Vagina (tissue), 2 donors: ENCODE results near the gene CD180. TPM values are rescaled to one million over a fixed set of nuclear protein-coding genes. Genes with fewer than 3 reads are reported as not detected.
A peak's percentile ranks its signal among the peaks of the same experiment; 100 is the strongest.

Experiments
- DNase-seq, 2 donors: peaks; one replicate each; pipeline ENCODE4 v3.0.0-alpha.2; 2017; ENCODE audit errors: extremely low spot score in 2 of 2
- H3K27ac ChIP-seq: fragments of 200-600 bp; sonication (generic); one replicate; pipeline ENCODE4 v1.5.1; 2019
- H3K27me3 ChIP-seq: fragments of 200-600 bp; sonication (generic); one replicate; pipeline ENCODE4 v1.5.1; 2019
- H3K36me3 ChIP-seq, 2 donors: fragments of 200-600 bp; sonication (generic); one replicate each; pipeline ENCODE4 v1.5.1; 2017 to 2019
- H3K4me1 ChIP-seq: fragments of 200-600 bp; sonication (generic); one replicate; pipeline ENCODE4 v1.5.1; 2019
- H3K4me3 ChIP-seq, 2 donors: fragments of 200-600 bp; sonication (generic); 1 replicate in 1 of 2; 2 replicates in 1 of 2; pipeline ENCODE4 v1.5.1; 2016 to 2019
- H3K9me3 ChIP-seq: fragments of 200-600 bp; sonication (generic); one replicate; pipeline ENCODE4 v1.5.1; 2019
- CTCF ChIP-seq, 3 experiments: fragments of 450-650 bp in 2 of 3; fragments of 200-600 bp in 1 of 3; sonication (generic) in 1 of 3; IDR thresholded peaks; one replicate each; pipeline ENCODE4 v1.5.1; 2017 to 2019; ENCODE audit warnings: antibody characterized with exemption in 3 of 3, mild to moderate bottlenecking in 2 of 3, moderate library complexity in 2 of 3
- POLR2A ChIP-seq, 2 donors: fragments of 450-650 bp; IDR thresholded peaks; one replicate each; pipeline ENCODE4 v1.6.1; 2017; ENCODE audit warnings: antibody characterized with exemption in 2 of 2, mild to moderate bottlenecking in 2 of 2, moderate library complexity in 2 of 2
- POLR2AphosphoS5 ChIP-seq, 2 donors: sonication (generic); formaldehyde crosslinking; IDR thresholded peaks; one replicate each; pipeline ENCODE4 v1.9.0; 2017; ENCODE audit warnings: antibody characterized with exemption in 2 of 2, mild to moderate bottlenecking in 2 of 2, low read depth in 1 of 2; ENCODE audit not compliant: insufficient read depth in 1 of 2
- intact Hi-C: fragments of 100-400 bp; cut with DNase I; formaldehyde crosslinking; loops from one replicate; pipeline ENCODE4 v1.15.1; 2023
- total RNA-seq: library from RNA; depleted of rRNA; stranded (reverse); fragments of >200 nt; gene quantifications from one replicate; pipeline ENCODE4 v1.2.3, GENCODE V29; 2016

The CD180 gene
- total RNA-seq, 1 donor from 2014 or later = 2.0 TPM

GRCh38 chr5:67214036-67214435 is 17.4 kb upstream of the CD180 start:
- no peaks in the 10 kb centered on the region for H3K9me3 ChIP-seq
- no peaks in the 10 kb centered on the region for H3K36me3 ChIP-seq
- H3K27me3 ChIP-seq = no peaks in the 10 kb centered on the region
- no peak for TF ChIP-seq CTCF (IDR thresholded peaks at IDR 0.05)
- peaks cover 24% of the 10 kb centered on the region for H3K4me1 ChIP-seq
- DNase-seq = no peak
- no peak overlapping the region for H3K4me3 ChIP-seq
- no peak overlapping the region for H3K27ac ChIP-seq
- intact Hi-C loops = no loop called here

GRCh38 chr5:67211926-67212325 is 15.3 kb upstream of the CD180 start:
- Histone ChIP-seq H3K27me3 (no peaks in the 10 kb centered on the region), H3K36me3 (no peaks in the 10 kb centered on the region), H3K9me3 (no peaks in the 10 kb centered on the region), H3K4me1 (peaks cover 22% of the 10 kb centered on the region), H3K4me3 (no peak overlapping the region), H3K27ac (no peak overlapping the region)
- no peak for DNase-seq
- intact Hi-C loops = no loop called here
- no peak for TF ChIP-seq POLR2AphosphoS5 (IDR thresholded peaks at IDR 0.05; ENCODE audit: insufficient read depth in 1 of 2, low read depth in 1 of 2)
- TF ChIP-seq POLR2A (IDR thresholded peaks at IDR 0.05) = no peak
- TF ChIP-seq CTCF (IDR thresholded peaks at IDR 0.05) = no peak

- no peak for DNase-seq
- Histone ChIP-seq H3K4me3 (no peak overlapping the region), H3K27ac (no peak overlapping the region), H3K4me1 (peaks cover 25% of the 10 kb centered on the region), H3K36me3 (no peaks in the 10 kb centered on the region), H3K9me3 (no peaks in the 10 kb centered on the region), H3K27me3 (no peaks in the 10 kb centered on the region)
- intact Hi-C loops = loop anchor here (10.0 kb wide), 1 partner anchor 54 kb away; no protein-coding TSS in a partner anchor
- no peak for TF ChIP-seq POLR2A (IDR thresholded peaks at IDR 0.05)
- TF ChIP-seq CTCF (IDR thresholded peaks at IDR 0.05) = peak; percentile 73 to 93 (median 83)
- TF ChIP-seq POLR2AphosphoS5 (IDR thresholded peaks at IDR 0.05; ENCODE audit: insufficient read depth in 1 of 2, low read depth in 1 of 2) = peak in 1 of 2 donors; percentile 77
These were observed 12.7 kb upstream of the CD180 start for GRCh38 chr5:67209141-67209771.

- intact Hi-C loops = loop anchor here (10.0 kb wide), 1 partner anchor 54 kb away; no protein-coding TSS in a partner anchor
- TF ChIP-seq POLR2A (IDR thresholded peaks at IDR 0.05) (no peak), POLR2AphosphoS5 (IDR thresholded peaks at IDR 0.05; ENCODE audit: insufficient read depth in 1 of 2, low read depth in 1 of 2) (no peak), CTCF (IDR thresholded peaks at IDR 0.05) (no peak)
- no peaks in the 10 kb centered on the region for H3K27me3 ChIP-seq
- no peak overlapping the region for H3K27ac ChIP-seq
- H3K4me1 ChIP-seq = peaks cover 28% of the 10 kb centered on the region
- no peak overlapping the region for H3K4me3 ChIP-seq
- H3K36me3 ChIP-seq = no peaks in the 10 kb centered on the region
- no peaks in the 10 kb centered on the region for H3K9me3 ChIP-seq
- DNase-seq = no peak
These were observed 11.8 kb upstream of the CD180 start for GRCh38 chr5:67208403-67208802.

GRCh38 chr5:67206929-67207328 is 10.3 kb upstream of the CD180 start:
- Histone ChIP-seq H3K27ac (no peak overlapping the region), H3K9me3 (no peaks in the 10 kb centered on the region), H3K4me1 (peaks cover 28% of the 10 kb centered on the region), H3K27me3 (no peaks in the 10 kb centered on the region), H3K4me3 (no peak overlapping the region), H3K36me3 (no peaks in the 10 kb centered on the region)
- no peak for DNase-seq
- TF ChIP-seq POLR2AphosphoS5 (IDR thresholded peaks at IDR 0.05; ENCODE audit: insufficient read depth in 1 of 2, low read depth in 1 of 2) (peak in 1 of 2 donors; percentile 59), CTCF (IDR thresholded peaks at IDR 0.05) (no peak)
- intact Hi-C loops = loop anchor here (10.0 kb wide), 1 partner anchor 52 kb away; no protein-coding TSS in a partner anchor
